ENCODE measurements around the gene APOBEC2. TPM values are rescaled to one million over a fixed set of nuclear protein-coding genes. Genes with fewer than 3 reads are reported as not detected.

APOBEC2 gene
- total RNA-seq, 1 donor from 2014 or later: not detected

- H3K36me3 ChIP-seq: no peaks in the 10 kb centered on the region
- intact Hi-C loops (cut with DNase I): no loop called here
- no peak for DNase-seq (ENCODE audit: low spot score in 2 of 2)
- H3K27me3 ChIP-seq: no peaks in the 10 kb centered on the region
- no peak for TF ChIP-seq CTCF (IDR thresholded peaks at IDR 0.05)
- H3K4me3 ChIP-seq: no peak overlapping the region
- H3K27ac ChIP-seq: no peak overlapping the region
- no peaks in the 10 kb centered on the region for H3K9me3 ChIP-seq
- H3K4me1 ChIP-seq: peaks cover 0 to 5% of the 10 kb centered on the region in 2 donors
Measured at GRCh38 chr6:41032830-41033229, 20.2 kb upstream of the APOBEC2 start.

- DNase-seq (ENCODE audit: low spot score in 2 of 2): no peak
- Histone ChIP-seq H3K27me3 (no peaks in the 10 kb centered on the region), H3K27ac (no peak overlapping the region), H3K4me1 (peaks cover 0 to under 1% of the 10 kb centered on the region in 2 donors), H3K36me3 (no peaks in the 10 kb centered on the region), H3K4me3 (no peak overlapping the region), H3K9me3 (no peaks in the 10 kb centered on the region)
- TF ChIP-seq CTCF (IDR thresholded peaks at IDR 0.05): no peak
- intact Hi-C loops (cut with DNase I): no loop called here
Measured at GRCh38 chr6:41033776-41034175, 19.2 kb upstream of the APOBEC2 start.

- no peak overlapping the region for H3K4me3 ChIP-seq
- no peaks in the 10 kb centered on the region for H3K4me1 ChIP-seq
- no peaks in the 10 kb centered on the region for H3K36me3 ChIP-seq
- no peaks in the 10 kb centered on the region for H3K9me3 ChIP-seq
- no peaks in the 10 kb centered on the region for H3K27me3 ChIP-seq
- TF ChIP-seq CTCF (IDR thresholded peaks at IDR 0.05): no peak
- no peak overlapping the region for H3K27ac ChIP-seq
- no peak for DNase-seq (ENCODE audit: low spot score in 2 of 2)
- intact Hi-C loops (cut with DNase I): no loop called here
Measured at GRCh38 chr6:41036186-41036585, 16.8 kb upstream of the APOBEC2 start.

GRCh38 chr6:41036601-41037000, 16.4 kb upstream of the APOBEC2 start:
- intact Hi-C loops (cut with DNase I): no loop called here
- H3K9me3 ChIP-seq: no peaks in the 10 kb centered on the region
- H3K4me3 ChIP-seq: no peak overlapping the region
- no peaks in the 10 kb centered on the region for H3K36me3 ChIP-seq
- TF ChIP-seq CTCF (IDR thresholded peaks at IDR 0.05): no peak
- DNase-seq (ENCODE audit: low spot score in 2 of 2): no peak
- H3K4me1 ChIP-seq: no peaks in the 10 kb centered on the region
- no peak overlapping the region for H3K27ac ChIP-seq
- no peaks in the 10 kb centered on the region for H3K27me3 ChIP-seq

GRCh38 chr6:41037107-41037900, 15.7 kb upstream of the APOBEC2 start:
- Histone ChIP-seq H3K27me3 (no peaks in the 10 kb centered on the region), H3K4me3 (no peak overlapping the region), H3K27ac (no peak overlapping the region), H3K9me3 (no peaks in the 10 kb centered on the region), H3K4me1 (no peaks in the 10 kb centered on the region), H3K36me3 (no peaks in the 10 kb centered on the region)
- intact Hi-C loops (cut with DNase I): no loop called here
- no peak for TF ChIP-seq CTCF (IDR thresholded peaks at IDR 0.05)
- no peak for DNase-seq (ENCODE audit: low spot score in 2 of 2)
